ENCODE measurements around the gene TMEM259.
A peak's percentile ranks its signal among the peaks of the same experiment; 100 is the strongest.

Gene TMEM259

GRCh38 chr19:1004803-1005664 lies 15.9 kb downstream of the TMEM259 start:
- DNase-seq (ENCODE audit: extremely low read depth in 1 of 2, low read depth in 1 of 2) = no peak

- DNase-seq (ENCODE audit: extremely low read depth in 1 of 2, low read depth in 1 of 2) = no peak
Measured at GRCh38 chr19:1004204-1004802, 16.6 kb downstream of the TMEM259 start.

DNA sequence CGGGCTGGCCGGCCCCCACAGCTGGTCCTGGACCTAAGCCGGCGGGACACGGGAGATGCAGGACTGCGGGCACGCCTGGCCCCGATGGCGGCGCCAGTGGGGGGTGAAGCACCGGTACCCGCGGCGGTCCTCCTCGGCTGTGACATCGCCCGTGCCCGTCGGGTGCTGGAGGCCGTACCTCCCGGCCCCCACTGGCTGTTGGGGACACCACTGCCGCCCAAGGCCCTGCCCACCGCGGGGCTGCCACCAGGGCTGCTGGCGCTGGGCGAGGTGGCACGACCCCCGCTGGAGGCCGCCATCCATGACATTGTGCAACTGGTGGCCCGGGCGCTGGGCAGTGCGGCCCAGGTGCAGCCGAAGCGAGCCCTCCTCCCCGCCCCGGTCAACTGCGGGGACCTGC lies 17.6 kb downstream of the TMEM259 start:
- DNase-seq (ENCODE audit: extremely low read depth in 1 of 2, low read depth in 1 of 2) = no peak

DNA sequence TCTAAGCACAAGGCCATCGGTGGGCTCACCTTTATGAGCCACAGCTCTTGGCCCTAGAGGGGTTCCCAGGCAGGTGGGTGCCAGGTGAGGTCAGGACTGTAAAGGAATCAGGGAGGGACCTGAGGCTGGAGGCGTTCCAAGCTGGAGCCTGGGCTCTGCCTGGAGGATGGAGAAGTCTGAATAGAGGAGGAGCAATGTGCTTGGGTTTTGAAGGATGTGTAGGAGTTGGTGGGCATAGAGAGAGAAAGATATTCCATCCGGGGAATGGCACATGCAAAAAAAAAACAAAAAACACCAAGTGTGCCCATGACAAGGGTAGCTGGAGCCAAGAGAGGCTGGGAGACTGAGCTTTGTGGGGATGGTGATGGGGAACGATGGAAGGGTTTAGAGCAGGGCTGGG lies 18.3 kb downstream of the TMEM259 start:
- no peak for DNase-seq (ENCODE audit: extremely low read depth in 1 of 2, low read depth in 1 of 2)

- DNase-seq (ENCODE audit: extremely low read depth in 1 of 2, low read depth in 1 of 2) = peak in 1 of 2 donors; percentile 41
Measured at GRCh38 chr19:1001538-1002166, 19.3 kb downstream of the TMEM259 start.

DNA sequence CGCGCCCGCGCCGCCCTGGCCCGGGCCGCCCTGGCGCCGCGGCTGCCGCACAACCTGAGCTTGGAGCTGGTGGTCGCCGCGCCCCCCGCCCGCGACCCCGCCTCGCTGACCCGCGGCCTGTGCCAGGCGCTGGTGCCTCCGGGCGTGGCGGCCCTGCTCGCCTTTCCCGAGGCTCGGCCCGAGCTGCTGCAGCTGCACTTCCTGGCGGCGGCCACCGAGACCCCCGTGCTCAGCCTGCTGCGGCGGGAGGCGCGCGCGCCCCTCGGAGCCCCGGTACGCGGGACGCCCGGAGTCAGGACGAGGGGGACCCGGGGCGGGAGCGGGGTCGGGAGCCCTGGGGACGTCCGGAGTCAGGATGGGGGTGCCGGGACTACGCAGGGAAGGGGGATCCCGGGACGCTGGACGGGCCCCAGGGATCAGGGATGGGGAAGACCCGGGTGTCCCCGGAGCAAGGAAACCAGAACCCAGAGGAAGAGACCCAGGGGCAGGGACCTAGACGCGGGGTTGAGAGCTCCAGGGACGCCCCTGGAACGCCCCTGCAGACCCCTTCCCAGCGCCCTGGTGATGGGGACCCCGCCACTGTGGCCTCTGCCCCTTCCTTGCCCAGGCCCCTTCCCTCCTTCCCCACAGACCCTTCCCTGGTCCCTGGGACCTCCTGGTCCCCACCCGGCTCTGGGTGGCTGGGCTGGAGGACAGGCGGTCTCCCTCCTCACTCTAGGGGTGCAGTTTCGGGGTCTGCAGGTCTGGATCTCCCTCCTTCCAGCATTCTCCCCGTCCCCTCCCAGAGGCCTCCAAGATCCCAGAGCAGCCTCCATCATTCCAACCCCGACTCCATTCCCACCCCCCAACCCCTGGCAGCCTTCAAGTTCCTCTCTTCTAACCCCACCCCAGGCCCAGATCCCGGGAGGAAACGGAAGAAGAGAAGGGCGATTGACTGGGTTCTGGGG lies 20.1 kb downstream of the TMEM259 start:
- no peak for DNase-seq (ENCODE audit: extremely low read depth in 1 of 2, low read depth in 1 of 2)

GRCh38 chr19:1000095-1000494 lies 20.8 kb downstream of the TMEM259 start, which contains the start of gene GRIN3B:
TSS of gene GRIN3B (plus strand) at chr19:1000419. CDS start at chr19:1000438, 19 bp downstream.
- peak in 1 of 2 donors; percentile 49 for DNase-seq (ENCODE audit: extremely low read depth in 1 of 2, low read depth in 1 of 2)

GRCh38 chr19:999379-999719 lies 21.6 kb downstream of the TMEM259 start:
- no peak for DNase-seq (ENCODE audit: extremely low read depth in 1 of 2, low read depth in 1 of 2)

DNA sequence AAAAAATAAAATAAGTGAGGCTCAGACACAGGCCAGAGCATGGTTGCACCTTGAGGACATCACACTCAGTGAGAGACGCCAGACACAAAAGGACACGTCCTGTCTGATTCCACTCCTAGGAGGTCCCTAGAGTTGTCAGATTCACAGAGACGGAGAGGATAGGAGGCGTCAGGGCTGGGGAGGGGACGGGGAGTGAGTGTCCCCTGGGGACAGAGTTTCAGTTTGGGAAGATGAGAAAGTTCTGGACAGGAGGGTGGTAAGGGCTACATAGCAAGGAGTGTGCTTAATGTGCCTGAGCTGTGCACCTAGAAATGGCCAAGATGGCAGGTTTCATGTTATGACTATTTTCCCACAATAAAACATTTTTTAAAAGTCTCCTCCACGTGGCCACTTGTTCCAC lies 22.9 kb downstream of the TMEM259 start:
- no peak for DNase-seq (ENCODE audit: extremely low read depth in 1 of 2, low read depth in 1 of 2)

DNA sequence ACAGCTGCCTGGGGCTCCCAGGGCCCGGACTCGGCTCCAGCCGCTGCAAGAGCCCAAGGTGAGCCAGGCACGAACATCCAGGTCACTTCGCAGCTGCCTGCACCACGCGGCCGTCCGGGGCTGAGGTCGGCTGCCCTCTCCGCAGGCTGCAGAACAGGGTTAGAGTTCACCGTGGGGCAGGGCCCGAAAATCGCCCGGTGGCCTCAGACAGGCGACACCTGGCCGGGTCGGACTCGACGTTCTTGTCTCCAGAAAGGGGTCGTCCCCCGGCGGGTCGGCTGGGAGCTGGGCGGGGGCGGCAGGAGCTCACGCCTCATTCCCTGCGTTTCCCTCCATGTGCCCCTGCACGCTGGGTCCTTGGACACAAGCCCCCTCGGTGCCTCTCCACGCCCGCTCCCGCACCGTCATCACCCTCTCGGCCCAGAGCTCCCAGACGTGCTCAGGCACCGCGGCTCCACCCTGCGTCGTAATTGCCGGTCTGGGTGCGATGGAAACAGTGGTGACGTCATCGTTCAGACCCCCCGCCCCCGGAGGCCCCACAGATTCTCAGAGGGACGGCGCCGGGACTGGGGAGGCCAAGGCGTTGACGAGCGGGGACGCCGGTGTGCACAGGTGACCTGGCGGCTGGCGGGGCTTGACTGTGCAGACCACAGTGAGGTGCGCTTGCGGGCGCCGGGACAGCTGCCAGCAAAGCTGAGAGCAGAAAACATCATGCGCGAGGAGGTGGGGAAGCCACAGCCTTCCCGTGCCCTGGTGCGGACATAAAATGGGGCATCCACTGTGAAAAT lies 24.7 kb downstream of the TMEM259 start:
- peak in 1 of 2 donors; percentile 47 for DNase-seq (ENCODE audit: extremely low read depth in 1 of 2, low read depth in 1 of 2)

DNA sequence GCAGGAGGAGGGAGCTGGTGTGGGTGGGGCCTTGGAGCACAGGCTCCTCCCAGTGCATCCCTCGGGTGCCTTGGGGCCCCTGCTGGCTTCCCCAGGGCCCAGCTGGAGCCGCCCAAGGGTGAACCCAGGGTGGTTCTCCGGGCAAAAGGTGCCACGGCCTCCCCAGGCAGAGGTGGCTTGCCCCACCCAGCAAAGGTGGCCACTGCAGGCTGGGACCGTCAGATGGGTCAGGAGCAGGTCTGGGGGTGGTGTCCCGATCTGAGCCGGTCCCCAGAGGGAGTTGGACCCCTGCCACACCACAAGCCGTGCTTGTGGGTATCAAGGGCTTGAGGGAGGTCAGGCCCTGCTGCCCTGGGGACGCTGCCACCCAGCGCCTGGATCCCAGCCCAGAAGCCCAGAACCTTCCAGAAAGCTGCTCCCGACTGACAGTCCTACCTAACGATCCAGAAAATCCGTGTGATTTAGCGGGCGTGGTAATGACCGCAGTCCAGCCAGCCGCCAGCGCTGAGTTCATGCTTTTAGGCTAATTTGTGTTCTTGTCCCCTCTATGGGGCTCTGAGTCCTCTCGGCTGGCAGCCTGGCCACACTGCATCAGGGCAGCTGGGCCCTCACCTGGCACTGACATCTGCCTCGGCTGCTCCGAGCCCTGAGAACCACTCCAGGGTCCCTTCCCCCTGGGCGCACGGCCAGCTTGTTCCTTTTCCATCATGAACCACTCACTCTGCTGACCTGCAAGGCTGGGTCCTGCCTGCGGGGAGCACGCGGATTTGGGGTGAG lies 25.7 kb downstream of the TMEM259 start:
- DNase-seq (ENCODE audit: extremely low read depth in 1 of 2, low read depth in 1 of 2) = no peak

- DNase-seq (ENCODE audit: extremely low read depth in 1 of 2, low read depth in 1 of 2) = no peak
Measured at GRCh38 chr19:994516-994915, 26.4 kb downstream of the TMEM259 start.

- no peak for DNase-seq (ENCODE audit: extremely low read depth in 1 of 2, low read depth in 1 of 2)
Measured at GRCh38 chr19:993831-994393, 27.0 kb downstream of the TMEM259 start.

DNA sequence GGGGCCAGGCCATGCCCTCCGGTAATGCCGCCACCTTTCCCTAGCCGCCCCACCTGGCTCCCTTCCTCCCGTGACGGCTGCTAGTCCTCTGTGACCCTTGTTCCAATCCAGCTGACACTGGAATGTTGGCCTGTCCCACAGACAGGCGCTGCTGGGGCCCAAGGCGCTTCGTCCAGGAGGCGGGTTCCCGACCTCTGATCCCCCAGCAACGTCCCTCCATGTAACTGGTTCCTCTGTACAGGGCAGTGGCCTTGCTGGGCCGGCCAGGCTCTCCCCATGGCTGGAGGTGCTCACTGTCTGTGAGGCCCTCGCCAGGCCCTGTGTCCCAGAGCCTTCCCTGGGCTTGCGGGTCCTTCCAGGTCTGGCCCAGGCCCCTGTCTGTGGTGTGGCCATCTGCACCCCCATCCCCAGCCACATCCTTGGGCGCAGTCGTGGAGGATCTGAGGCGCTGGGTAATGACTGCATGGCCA lies 27.5 kb downstream of the TMEM259 start:
- no peak for DNase-seq (ENCODE audit: extremely low read depth in 1 of 2, low read depth in 1 of 2)

GRCh38 chr19:992670-993055 lies 28.3 kb downstream of the TMEM259 start:
- no peak for DNase-seq (ENCODE audit: extremely low read depth in 1 of 2, low read depth in 1 of 2)

- DNase-seq (ENCODE audit: extremely low read depth in 1 of 2, low read depth in 1 of 2) = no peak
Measured at GRCh38 chr19:991932-992669, 28.8 kb downstream of the TMEM259 start.

DNA sequence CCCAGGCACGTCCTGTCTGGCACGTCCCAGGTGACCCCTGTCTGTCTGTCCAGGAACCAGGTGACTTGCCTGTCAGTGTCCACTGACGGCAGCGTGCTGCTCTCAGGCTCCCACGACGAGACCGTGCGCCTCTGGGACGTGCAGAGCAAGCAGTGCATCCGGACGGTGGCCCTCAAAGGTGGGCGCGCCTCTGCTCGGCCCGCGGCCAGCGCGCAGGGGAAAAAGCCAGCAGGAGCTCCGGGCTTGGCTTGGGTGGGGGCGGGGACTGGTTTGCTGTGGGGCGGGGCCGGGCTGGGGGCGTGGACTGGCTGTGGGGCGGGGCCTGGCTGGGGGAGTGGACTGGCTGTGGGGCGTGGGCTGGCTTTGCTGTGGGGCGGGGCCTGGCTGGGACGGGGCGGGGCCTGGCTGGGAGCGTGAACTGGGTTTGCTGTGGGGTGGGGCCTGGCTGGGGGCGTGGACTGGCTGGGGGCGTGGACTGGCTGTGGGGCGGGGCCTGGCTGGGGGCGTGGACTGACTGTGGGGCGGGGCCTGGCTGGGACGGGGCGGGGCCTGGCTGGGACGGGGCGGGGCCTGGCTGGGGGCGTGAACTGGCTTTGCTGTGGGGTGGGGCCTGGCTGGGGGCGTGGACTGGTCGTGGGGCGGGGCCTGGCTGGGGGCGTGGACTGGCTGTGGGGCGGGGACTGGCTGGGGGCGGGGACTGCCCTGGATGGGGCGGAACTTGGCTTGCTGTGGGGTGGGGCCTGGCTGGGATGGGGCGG lies 29.6 kb downstream of the TMEM259 start:
- DNase-seq (ENCODE audit: extremely low read depth in 1 of 2, low read depth in 1 of 2) = peak in 1 of 2 donors; percentile 73
